Peyer's patch (tissue), 4 donors: ENCODE data around the gene HOXD9.

Source experiments
- CTCF ChIP-seq, 6 experiments: fragments of 450-650 bp in 4 of 6; fragments of 200-600 bp in 2 of 6; sonication (generic) in 1 of 6; IDR thresholded peaks; one replicate each; pipeline ENCODE4 v1.5.1; 2017 to 2019; ENCODE audit warnings: antibody characterized with exemption in 6 of 6, mild to moderate bottlenecking in 3 of 6, moderate library complexity in 1 of 6
- POLR2A ChIP-seq, 2 donors: fragments of 450-650 bp; IDR thresholded peaks; one replicate each; pipeline ENCODE4 v1.5.1; 2017; ENCODE audit warnings: antibody characterized with exemption in 2 of 2, mild to moderate bottlenecking in 2 of 2, moderate library complexity in 2 of 2

GRCh38 chr2:176169181-176169580 lies 46.7 kb downstream of the HOXD9 start:
- no peak for TF ChIP-seq POLR2A (IDR thresholded peaks at IDR 0.05)
- no peak for TF ChIP-seq CTCF (IDR thresholded peaks at IDR 0.05)
